Activated CD8-positive, alpha-beta memory T cell treated with anti-CD3 and anti-CD28 coated beads, Interleukin-2, amount 50 U/mL, for 24 hours (primary cell): Measurements from ENCODE around the gene SMIM14.
"Not testable (repeated sequence)": the region's sequence is repeated elsewhere in the genome, so short reads cannot be mapped to it uniquely, and the experiment has no call there.

Experiments
- DNase-seq: peaks from one replicate; pipeline ENCODE4 v3.0.0-alpha.2; 2020; ENCODE audit errors: extremely low read depth

Gene SMIM14

DNA sequence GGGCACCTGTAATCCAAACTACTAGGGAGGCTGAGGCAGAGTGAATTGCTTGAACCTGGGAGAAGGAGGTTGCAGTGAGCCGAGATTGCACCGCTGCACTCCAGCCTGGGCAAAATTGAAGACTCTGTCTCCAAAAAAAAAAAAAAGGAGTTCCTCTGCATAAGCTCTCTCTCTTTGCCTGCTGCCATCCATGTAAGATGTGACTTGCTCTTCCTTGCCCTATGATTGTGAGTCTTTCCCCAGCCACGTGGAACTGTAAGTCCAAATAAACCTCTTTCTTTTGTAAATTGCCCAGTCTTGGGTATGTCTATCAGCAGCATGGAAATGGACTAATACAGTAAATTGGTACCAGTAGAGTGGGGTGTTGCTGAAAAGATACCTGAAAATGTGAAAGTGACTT, 106.4 kb downstream of the SMIM14 start:
- not testable (repeated sequence) for DNase-seq

DNA sequence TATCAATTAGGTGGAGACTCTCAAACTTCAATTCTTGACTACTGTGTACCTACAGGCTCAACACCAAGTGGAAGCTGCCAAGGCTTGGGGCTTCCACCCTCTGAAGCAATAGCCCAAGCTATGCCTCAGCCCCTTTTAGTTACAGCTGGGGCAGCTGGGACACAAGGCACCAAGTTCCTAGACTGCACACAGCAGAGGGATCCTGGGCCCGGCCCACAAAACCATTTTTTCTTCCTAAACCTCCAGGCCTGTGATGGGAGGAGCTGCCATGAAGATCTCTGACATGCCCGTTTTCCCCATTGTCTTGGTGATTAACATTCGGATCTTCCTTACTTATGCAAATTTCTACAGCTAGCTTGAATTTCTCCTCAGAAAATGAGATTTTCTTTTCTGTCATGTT, 108.0 kb downstream of the SMIM14 start:
- DNase-seq = no peak

DNA sequence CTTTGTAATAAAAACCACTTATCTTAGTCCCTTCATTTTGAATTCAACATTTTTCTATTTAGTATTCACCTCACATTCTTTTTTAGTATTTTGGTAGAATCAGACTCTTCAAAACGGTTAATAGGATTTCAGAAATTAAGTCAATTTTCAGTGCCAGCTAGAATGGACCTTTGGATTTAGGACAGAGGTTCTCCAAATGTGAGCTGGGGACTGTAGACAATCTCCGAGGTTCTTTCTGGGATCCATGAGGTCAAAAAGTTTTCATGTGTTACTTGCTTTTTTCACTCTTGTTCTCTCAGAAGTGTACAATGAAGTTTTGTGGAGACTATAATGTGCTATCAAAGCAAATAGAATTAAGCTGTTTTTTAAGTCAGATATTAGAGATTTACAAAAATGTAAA, 109.1 kb downstream of the SMIM14 start:
- no peak for DNase-seq

DNA sequence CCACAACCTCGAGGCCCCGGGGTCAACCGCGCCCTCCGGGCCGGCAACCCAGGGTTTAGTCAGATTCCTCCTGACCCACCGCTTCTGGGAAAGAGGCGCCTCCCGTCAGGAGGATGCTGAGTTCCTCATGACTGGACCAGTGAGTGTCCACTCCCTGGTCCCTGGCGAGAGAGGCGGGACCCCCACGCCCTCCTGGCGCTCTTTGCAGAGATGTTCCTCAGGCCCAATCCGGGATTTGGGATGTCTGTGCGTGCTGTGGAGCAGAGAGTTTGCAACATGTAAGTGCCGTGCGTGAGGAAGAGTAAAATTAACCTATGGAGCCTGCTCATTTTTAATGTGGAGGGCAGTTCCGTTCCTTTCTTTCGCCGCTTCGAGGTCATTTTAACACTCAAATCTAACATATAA, 110.6 kb downstream of the SMIM14 start:
- DNase-seq = no peak

DNA sequence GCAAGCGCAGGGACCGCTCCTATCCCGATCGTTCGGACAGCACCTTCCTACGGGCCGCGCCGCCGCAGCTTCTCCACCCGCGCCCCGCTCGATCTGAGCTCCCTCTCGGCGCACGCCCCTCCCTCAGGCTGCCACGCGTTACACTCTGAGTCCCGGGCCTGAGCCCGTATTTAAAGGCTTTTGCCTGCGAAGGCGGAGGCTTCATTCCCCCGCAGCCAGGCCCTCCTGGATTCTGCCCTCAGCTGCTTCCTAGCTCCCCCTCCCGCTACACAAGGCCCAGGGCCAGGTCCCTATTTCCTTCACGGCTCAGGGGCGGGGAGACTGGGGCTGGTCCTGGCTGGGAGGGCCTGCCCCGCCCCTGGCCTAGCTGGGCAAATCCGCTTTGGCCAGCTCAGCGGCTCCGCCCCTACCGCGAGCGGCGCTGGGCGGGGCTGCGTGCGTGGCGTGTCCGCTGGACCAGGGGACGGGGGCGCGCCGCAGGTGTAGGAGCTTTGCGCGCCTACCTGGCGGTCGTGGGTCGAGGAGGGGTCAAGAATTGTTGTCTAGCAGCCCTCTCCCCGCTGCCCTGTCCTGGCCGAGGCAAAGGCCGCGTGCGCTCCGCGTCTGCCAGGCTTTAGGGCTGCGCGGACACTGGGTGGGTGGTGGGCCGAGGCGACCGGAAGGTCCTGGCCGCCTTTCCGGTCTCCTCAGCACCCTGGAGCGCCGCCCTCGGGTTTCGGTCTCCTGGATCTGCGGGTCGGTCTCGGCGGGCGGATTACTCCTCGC, 111.2 kb downstream of the SMIM14 start, which contains the start of gene UGDH:
Gene UGDH (minus strand): TSS at position 144 of the 765 bp plus-strand sequence. CDS start 5,927 bp downstream, outside the sequence.
- DNase-seq = peak; percentile 63

DNA sequence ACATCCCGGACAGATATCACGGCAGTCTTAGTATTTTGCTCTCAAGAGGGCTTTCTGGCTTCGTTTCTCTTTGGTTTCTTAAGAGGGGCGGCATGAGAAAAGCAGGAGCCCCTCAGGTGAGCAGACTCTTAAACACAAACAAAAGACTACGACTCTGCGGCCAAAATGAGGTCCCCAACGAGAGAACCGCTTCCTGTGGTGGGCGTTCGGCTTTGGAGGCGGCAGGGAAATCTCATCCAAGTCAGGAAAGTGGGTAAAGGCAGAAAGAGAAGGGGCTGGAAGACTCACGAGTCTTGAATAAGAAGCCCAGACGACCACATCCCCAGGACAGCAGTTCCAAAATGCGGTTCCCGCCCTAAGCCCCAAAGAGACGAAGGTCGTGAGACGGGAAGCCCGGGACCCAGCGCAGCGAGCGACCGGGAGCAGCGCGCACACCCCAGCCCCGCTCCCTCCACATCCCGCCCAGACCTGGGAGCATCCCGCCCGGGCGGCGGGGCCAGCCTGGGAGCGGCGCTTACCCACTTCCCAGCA, 111.8 kb downstream of the SMIM14 start:
- no peak for DNase-seq

DNA sequence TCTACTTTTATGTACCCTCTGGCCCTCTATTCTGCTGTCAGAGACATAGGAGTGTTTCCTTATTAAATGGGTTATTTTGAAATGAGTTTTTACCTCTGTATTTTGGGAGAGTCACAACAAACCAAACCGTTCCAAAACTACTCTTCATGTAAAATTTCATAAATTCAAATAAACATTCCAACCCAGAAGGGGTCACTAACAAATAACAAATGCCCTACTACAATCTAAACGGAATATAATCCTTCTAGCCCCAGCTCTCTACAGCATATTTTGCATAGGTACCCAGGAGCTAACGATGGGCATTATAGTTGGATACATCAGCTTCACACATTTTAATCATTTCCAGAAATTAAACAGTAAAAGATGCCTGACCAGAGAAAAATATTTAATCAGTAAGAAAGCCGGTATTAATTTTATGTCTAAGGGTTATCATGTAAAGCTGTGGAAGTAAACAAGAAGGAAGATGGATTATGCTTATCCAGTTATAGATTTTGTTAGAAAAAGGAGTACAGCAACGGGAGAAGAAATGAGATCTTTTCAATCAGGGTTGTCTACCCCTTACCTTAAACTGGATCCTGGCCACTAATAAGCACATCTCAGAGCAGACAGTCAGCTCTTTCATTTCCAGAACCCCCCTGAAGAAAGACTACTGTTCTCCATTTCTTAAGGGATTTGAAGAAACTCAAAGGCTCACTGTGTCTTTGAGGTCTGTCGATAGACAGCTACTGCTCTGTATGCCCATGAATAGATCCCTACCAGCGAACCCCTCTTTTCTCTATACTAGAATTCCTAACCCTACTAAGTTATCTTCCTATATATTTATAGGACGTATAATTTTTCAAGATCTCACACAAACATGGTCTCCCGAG, 112.6 kb downstream of the SMIM14 start:
- no peak for DNase-seq

DNA sequence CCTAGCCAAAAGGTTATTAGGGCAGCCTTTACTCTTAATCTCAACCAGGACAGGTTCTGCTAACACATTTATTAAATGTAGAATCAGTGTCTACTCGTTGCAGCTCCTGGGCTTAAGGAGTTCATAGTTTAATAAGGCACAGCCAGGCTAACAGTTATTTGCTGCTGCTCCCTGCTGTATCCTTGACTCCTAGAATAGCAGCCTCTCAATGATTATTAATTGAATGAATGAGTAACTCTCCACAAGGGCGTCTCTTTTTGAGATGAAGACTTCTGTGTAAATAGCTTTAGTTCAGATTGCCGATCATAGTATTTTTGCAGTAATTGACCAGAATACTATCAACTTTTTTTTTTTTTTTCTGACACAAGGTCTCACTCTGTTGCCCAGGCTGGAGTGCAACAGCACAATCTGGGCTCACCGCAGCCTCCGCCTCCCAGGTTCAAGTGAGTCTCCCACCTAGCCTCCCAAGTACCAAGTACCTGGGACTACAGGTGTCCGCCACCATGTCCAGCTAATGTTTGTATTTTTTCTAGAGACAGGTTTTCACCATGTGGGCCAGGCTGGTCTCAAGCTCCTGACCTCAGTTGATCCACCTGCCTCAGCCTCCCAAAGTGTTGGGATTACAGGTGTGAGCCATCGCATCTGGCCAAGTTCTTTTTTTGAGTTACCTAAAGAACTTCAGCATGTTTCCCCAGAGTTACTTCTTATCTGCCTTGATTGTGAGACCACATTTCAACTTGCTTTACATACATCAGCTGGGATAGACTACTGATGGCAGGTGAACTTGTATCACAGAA, 114.3 kb downstream of the SMIM14 start:
- no peak for DNase-seq

DNA sequence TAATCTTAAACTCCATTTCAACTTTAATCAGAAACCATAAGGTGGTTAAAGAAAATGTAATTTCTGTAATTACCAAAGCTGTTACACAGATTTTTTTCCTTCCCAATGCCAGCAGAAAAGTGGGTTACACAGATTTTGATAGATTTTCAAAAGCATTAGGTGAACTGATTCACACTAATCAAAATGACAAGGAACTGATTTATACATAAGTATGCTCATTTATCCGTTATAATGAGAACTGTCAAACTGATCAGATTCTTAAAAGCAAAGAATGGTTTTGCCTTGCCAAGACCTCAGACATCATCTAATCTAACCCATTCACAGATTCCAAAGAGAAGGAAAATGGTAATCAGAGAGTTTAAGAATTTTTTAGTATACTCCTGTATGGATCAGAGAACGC, 116.6 kb downstream of the SMIM14 start:
- no peak for DNase-seq

DNA sequence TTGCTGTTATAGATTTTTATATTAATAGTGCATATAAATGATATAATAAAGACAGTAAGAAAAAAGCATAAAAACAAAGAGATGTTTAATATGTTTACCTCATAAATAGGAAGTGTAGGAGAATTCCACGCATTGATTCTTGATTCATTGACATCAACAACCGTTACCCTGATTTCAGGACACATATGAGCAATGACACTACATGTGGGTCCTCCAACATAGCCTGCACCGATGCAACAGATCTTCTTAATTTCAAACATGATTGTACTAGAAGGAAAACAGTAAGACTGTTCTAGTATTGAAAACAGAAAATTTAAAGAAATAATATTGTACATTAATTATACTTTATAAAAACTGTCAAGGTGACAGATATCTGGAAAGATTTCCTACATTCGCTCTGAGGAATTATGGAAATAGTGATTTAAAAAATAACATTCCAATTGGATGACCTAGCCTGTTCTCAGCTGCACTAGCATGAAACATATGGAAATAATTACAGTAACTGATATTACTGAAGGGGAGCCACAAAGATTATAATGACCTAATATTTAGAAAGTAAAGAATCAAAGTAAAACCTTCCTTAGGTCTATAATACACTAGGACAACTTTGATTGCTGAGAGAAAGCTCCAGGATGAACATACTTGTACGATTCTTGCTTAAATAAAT, 117.3 kb downstream of the SMIM14 start:
- no peak for DNase-seq

DNA sequence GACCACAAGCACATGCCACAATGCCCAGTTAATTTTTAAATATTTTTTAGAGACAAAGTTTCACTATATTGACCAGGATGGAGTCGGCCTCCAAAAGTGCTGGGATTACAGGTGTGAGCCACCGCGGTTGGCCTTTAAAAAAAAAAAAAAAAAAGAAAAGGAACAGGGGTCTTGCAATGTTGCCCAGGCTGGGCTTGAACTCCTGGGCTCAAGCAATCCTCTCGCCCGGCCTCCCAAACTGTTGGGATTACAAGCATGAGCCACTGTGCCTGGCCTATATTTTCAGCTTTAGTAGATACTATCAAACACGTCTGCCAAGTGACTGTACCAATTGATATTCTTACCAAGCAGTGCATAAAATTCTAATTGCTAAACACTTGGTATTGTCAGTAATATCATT, 120.2 kb downstream of the SMIM14 start:
- DNase-seq = no peak

DNA sequence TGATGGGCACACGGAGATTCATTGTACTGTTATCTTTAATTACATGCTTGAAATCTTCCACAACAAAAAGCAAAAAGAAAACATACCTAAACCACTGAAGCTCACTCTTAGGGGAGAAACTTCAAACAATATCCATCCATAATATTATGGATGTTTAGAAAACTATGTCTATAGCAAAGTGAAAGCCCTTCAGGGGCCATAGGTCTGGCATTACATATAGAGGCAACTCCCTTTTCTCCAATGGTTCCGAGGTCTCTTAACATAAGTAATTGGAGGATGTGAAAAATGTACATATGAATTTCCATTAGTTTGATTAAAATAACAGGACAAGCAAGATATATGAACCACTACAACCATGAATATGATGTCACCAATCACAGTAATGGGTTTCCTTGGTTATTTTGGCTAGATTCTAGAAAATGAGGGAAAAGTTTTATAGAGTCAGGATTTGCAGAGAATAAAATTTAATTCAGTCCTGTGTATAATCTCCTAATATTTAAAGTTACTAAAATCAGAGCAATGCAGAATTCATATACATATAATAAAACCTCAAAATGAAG, 122.2 kb downstream of the SMIM14 start:
- DNase-seq = no peak

DNA sequence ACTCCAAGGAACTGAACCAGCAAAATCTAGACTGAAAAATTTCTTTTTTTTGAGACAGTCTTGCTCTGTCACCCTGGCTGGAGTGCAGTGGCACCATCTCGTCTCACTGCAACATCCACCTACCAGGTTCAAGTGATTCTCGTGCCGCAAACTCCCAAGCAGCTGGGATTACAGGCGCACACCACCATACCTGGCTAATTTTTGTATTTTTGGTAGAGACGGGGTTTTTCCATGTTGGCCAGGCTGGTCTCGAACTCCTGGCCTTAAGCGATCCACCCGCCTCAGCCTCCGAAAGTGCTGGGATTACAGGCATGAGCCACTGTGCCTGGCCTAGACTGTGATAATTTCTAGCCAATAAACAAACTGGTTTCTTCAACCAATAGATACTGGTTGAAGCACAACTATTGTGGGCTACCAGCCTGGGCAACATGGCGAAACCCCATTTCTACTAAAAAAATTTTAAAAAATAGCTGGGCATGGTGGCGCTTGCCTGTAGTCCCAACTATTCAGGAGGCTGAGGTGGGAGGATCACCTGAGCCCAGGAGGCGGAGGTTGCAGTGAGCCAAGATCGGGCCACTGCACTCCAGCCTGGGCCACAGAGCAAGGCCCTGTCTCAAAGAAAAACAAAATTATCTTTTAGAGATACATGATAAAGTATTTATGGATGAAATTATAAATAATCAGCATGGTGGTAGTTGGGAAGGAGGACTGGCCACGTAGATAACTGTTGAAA, 122.8 kb downstream of the SMIM14 start:
- DNase-seq = not testable (repeated sequence)

DNA sequence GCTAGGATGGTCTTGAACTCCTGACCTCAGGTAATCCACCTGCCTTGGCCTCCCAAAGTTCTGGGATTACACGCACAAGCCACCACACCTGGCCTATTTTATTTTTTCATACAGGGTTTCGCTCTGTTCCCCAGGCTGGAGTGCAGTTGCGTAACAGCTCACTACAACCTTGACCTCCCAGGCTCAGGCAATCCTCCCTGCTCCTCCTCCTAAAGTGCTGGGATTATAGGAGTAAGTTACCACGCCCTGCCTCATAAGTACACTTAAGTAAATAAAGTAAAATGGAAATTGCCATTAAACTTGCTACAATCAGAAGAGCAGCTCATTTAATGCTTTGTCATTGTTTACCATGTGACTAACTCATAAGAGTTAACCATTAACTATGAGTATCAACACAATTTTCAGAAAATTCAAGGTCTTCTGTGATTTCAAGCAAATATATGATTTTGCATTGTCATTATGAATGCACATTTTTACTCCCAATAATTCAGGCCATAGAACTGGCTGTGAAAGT, 123.7 kb downstream of the SMIM14 start:
- no peak for DNase-seq

DNA sequence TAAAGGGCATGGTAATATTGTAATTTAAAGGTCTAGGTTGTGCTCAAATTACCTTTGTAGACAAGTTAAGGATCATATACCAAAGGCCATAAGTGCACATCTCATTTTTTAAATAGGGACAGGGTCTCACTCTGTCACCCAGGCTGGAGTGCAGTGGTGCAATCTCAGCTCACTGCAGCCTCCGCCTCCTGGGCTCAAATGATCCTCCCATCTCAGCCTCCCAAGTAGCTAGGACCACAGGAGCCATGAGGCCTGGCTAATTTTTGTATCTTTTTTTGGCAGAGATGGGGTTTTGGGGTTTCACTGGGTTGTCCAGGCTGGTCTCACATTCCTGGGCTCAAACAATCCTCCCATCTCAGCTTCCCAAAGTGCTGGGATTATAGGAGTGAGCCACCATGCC, 124.4 kb downstream of the SMIM14 start:
- not testable (repeated sequence) for DNase-seq

DNA sequence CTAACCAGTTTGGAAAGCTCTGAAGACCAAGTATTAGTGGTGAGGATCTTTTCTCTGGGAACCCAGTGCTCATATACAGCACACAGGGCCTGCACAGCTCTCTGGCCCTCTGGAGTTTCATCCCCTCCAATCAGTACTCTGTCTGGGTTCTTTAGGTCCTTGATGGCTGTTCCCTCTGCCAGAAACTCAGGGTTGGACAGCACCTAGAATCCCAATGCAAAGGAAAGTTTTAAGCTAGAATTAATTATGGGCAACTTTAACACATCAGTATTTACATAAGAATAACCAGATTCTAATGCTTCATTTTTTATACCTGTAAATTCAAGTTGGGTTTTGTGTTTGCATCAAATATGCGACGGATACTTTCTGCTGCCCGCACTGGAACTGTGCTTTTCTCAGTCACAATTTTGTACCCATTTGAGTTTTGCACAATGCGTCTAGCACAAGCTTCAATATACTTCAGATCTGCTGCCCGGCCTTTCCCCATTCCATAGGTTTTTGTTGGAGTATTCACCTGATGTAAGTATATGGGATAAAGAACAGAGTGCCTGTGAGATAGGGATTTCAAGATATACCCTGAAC, 128.2 kb downstream of the SMIM14 start:
- DNase-seq = no peak

DNA sequence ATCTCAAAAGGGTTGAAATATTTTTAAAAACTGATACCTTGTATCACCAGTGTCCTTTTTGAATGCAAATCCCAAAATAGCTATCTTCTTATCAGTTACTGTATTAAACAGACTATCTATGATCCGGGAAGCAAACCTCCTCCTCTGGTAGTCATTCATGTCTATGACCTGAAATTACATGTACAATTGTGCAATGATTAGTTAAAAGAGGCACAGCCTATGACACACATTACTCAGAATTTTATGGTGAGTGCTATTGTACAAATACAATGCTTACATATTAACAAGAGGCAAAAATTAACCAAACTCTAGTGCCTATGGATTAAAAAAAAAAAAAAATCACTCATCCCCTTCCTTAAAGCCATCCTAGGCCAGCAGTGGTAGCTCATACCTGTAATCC, 133.1 kb downstream of the SMIM14 start:
- DNase-seq = no peak

DNA sequence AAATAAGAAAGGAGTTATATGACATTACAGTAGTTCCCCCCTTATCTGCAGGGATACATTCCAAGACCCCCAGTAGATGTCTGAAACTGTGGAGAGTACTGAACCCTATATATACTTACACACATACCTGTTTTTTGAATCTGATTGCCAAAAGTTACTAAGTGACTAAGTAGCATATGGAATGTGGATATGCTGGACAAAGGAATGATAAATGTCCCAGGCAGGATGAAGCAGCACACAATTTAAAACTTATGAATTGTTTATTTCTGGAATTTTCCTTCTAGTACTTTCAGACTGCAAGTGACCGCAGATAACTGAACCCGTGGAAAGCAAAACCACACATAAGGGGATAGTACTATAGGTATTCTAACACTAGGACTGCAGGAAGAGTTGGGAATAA, 134.1 kb downstream of the SMIM14 start:
- no peak for DNase-seq

DNA sequence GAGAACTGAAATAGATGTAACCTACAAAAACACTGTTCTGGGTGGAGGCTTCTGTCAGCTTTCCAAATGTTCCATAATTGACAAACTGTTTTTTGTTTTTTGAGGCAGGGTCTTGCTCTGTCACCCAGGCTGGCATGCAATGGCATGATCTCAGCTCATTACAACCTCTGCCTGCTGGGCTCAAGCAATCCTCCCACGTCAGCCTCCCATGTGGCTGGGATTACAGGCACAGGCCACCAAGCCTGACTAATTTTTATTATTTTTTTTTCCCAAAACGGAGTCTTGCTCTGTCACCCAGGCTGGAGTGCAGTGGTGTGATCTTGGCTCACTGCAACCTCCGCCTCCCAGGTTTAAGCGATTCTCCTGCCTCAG, 136.0 kb downstream of the SMIM14 start:
- not testable (repeated sequence) for DNase-seq
